Kidney (tissue), 14 donors: Measurements from ENCODE around the gene MARK1. TPM values are rescaled to one million over a fixed set of nuclear protein-coding genes. Genes with fewer than 3 reads are reported as not detected.

ENCODE experiments used
- DNase-seq, 5 donors: peaks; one replicate each; pipeline ENCODE4 v3.0.0-alpha.2; 2013 to 2020
- FAIRE-seq: peaks from 2 replicates; lab custom pipeline; 2012; peaks lifted over from hg19 to GRCh38; lab: Jason Lieb, UNC
- H3K27ac ChIP-seq, 2 donors: one replicate each; pipeline ENCODE4 v1.7.0; 2013; ENCODE audit warnings: low read depth in 2 of 2, low read length in 2 of 2, inconsistent platforms in 1 of 2
- H3K27me3 ChIP-seq: one replicate; pipeline ENCODE4 v1.7.1; 2013; ENCODE audit warnings: low read length, inconsistent platforms; ENCODE audit not compliant: control insufficient read depth, insufficient read depth
- H3K36me3 ChIP-seq, 3 donors: one replicate each; pipeline versions ENCODE4 v1.7.0 to v1.7.1; 2013; ENCODE audit warnings: low read length in 3 of 3, control low read depth in 1 of 3, inconsistent platforms in 1 of 3; ENCODE audit not compliant: insufficient read depth in 3 of 3, control insufficient read depth in 2 of 3
- H3K4me1 ChIP-seq, 3 donors: one replicate each; pipeline versions ENCODE4 v1.7.0 to v1.7.1; 2013; ENCODE audit warnings: low read length in 3 of 3, inconsistent platforms in 1 of 3, low read depth in 1 of 3; ENCODE audit not compliant: control insufficient read depth in 2 of 3, insufficient read depth in 2 of 3
- H3K4me3 ChIP-seq, 3 donors: one replicate each; pipeline versions ENCODE4 v1.7.0 to v1.8.1; 2013; ENCODE audit warnings: low read length in 3 of 3, control low read depth in 1 of 3, inconsistent platforms in 1 of 3
- H3K9ac ChIP-seq, 3 donors: one replicate each; pipeline versions ENCODE4 v1.7.0 to v1.7.1; 2013; ENCODE audit warnings: low read length in 3 of 3, control low read depth in 1 of 3, inconsistent platforms in 1 of 3
- H3K9me3 ChIP-seq, 3 donors: one replicate each; pipeline versions ENCODE4 v1.7.0 to v1.7.1; 2013; ENCODE audit warnings: low read length in 3 of 3, control low read depth in 1 of 3, inconsistent platforms in 1 of 3; ENCODE audit not compliant: control insufficient read depth in 2 of 3, insufficient read depth in 1 of 3
- CTCF ChIP-seq: IDR thresholded peaks from 3 replicates; pipeline ENCODE4 v1.5.1; 2012; ENCODE audit warnings: mild to moderate bottlenecking, moderate library complexity, borderline replicate concordance; ENCODE audit not compliant: insufficient read depth; ENCODE audit errors: extremely low read depth
- intact Hi-C: fragments of 100-400 bp; cut with DNase I; formaldehyde crosslinking; loops from one replicate; pipeline ENCODE4 v1.11.1; 2022
- polyA plus RNA-seq: library from polyadenylated mRNA; stranded (reverse); fragments of 350-450 nt; fragmentation: Illumina TruSeq; extraction: RNeasy Lipid Tissue Mini Kit (QIAGEN cat#74804); gene quantifications from one replicate; pipeline ENCODE4 v1.2.3, GENCODE V29; 2014; ENCODE audit warnings: low read depth, low replicate concordance; ENCODE audit not compliant: insufficient read depth
- total RNA-seq: library from RNA; stranded (reverse); fragmentation: NEBNext Ultra II Directional; extraction: Animal tissue kit (Norgen Biotek cat#: 25700); gene quantifications from one replicate; pipeline ENCODE4 v1.2.1, GENCODE V29; 2021
- donor health status: control.
- donor health status: control.
- donor health status: control.
- donor health status: control.
- donor health status: control.
- donor health status: DM: yes; HTN: yes; CAD: no.
- donor health status: Normal renal cell carcinoma (clear cell type).

Gene MARK1
- total and polyA plus RNA-seq, 2 donors from 2014 or later, result 2.6 to 5.3 TPM

DNA sequence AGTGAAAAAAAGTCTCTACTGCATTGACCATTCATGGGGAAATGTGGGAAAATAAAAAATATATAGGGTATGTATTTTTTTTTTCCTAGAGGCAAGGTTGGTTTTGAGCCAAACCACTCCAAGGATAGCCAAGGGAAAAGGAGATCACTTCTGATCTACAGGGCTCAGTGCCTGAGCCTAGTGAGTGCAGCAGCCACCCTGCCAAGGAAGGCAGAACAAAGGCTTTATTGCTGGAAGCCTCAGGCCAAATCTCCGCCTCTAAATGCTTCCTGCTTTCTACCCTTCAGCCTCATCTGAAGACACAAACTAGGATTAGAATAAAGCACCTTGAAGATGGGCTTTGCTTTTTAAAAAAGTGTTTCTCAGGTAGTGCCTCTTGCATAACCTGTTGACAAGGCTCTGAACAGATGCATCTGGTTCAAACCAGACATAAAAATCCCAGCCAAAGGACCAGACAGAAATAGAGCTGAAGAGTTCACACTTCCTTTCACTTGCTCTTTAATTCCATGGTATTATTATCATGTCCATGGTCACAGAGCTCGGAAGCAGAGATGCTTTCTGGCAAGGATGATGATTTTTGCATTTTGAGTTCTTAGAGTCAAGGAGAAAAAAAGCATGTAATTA lies 172.7 kb downstream of the MARK1 start:
- Histone ChIP-seq H3K9ac (no peak overlapping the region), H3K4me3 (no peak overlapping the region), H3K27ac (no peak overlapping the region), H3K36me3 (peaks cover 0 to 5% (median 0%) of the 10 kb centered on the region in 3 donors), H3K4me1 (peaks cover 0 to 29% (median 20%) of the 10 kb centered on the region in 3 donors), H3K9me3 (no peaks in the 10 kb centered on the region), H3K27me3 (no peaks in the 10 kb centered on the region)
- no peak for TF ChIP-seq CTCF
- DNase-seq (no peak), FAIRE-seq (no peak)
- intact Hi-C loops, result no loop called here

- Histone ChIP-seq H3K4me3 (no peak overlapping the region), H3K9me3 (no peaks in the 10 kb centered on the region), H3K36me3 (peaks cover 0 to 5% (median 0%) of the 10 kb centered on the region in 3 donors), H3K27ac (no peak overlapping the region), H3K27me3 (no peaks in the 10 kb centered on the region), H3K4me1 (peaks cover 0 to 29% (median 19%) of the 10 kb centered on the region in 3 donors), H3K9ac (no peak overlapping the region)
- DNase-seq (no peak), FAIRE-seq (no peak)
- intact Hi-C loops, result no loop called here
- TF ChIP-seq CTCF, result no peak
These were observed 174.0 kb downstream of the MARK1 start for GRCh38 chr1:220701974-220702373.

DNA sequence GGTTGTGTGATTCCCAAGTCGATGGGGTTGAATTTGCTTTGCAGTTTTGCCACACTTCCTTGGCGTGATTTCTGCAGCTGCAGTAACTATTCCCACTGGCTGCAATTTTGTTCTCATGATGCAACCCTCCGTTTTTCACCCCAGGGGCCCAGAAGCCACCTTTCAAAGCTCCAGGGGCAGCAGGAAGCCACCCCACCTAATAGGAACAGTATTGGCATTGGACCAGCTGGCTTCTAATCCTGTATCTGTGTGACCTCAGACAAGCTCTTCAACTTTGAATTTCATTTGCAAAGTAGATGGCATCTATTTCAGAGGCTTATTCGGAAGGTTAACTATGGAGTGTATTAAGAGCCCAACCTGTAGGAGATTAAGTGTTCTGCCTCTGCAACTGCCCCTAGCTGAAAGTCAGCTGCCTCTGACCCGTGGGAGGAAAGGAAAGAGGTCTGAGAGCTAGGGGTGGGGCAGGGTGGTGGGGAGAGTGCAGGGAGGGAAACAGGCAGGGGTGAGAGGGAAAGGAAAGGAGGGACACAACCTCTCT lies 174.9 kb downstream of the MARK1 start:
- no peak overlapping the region for H3K27ac ChIP-seq
- no peaks in the 10 kb centered on the region for H3K27me3 ChIP-seq
- intact Hi-C loops, result no loop called here
- DNase-seq, result no peak
- TF ChIP-seq CTCF, result no peak
- no peak for FAIRE-seq
- no peak overlapping the region for H3K9ac ChIP-seq
- no peak overlapping the region for H3K4me3 ChIP-seq
- H3K4me1 ChIP-seq, result peaks cover 0 to 29% (median 15%) of the 10 kb centered on the region in 3 donors
- peaks cover 0 to 5% (median 0%) of the 10 kb centered on the region in 3 donors for H3K36me3 ChIP-seq
- no peaks in the 10 kb centered on the region for H3K9me3 ChIP-seq
